ENCODE measurements around the gene SSBP2. TPM values are rescaled to one million over a fixed set of nuclear protein-coding genes. Genes with fewer than 3 reads are reported as not detected.

Gene SSBP2
- total and polyA plus RNA-seq, 2 of the 8 experiments (the other 6 are each of a cell fraction or from before 2014, with no cell fraction given), result 21.5 to 36.2 TPM

DNA sequence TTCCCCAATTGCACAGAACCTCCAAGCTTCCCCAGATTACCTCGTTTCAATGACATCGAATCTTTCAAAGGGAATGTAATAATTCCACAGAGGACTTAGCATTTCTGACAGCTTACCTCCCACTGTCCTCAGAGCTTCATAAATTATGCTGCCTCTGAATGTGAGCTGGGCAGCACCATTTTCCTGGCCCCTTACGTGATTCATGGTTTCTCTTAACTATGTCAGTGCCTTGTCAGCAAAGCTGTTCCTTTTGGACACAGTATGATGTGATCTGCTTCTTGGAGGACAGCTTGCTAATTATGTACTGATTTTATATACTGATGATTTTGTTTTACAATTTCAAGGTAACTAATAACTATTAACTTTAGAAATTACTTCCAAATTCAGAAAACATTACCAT lies 27.7 kb upstream of the SSBP2 start (continued):
- no peak for TF ChIP-seq ATF3 (IDR thresholded peaks at IDR 0.05; ENCODE audit: insufficient read depth, low read depth, low read length)
- TF ChIP-seq JUND (IDR thresholded peaks at IDR 0.05; ENCODE audit: low read length), result no peak
- no peak for TF ChIP-seq BCL11A (IDR thresholded peaks at IDR 0.05; ENCODE audit: low read depth in 2 of 2, low read length in 2 of 2)
- no peak for TF ChIP-seq NRF1 (IDR thresholded peaks at IDR 0.05; ENCODE audit: low read depth, low read length)
